Endothelial cell of umbilical vein (primary cell): Measurements from ENCODE around the gene LYZL1. TPM values are rescaled to one million over a fixed set of nuclear protein-coding genes. Genes with fewer than 3 reads are reported as not detected.

Experiments used
- BruUV-seq: library from RNA; stranded (reverse); fragments of 400-500 nt; replicated peaks from 2 replicates; lab custom pipeline; 2021; lab: Mats Ljungman, UMichigan
- CTCF ChIA-PET: fragments of 300-600, 350-600 bp; sonication (Branson Sonifier 250); formaldehyde crosslinking; loops from one replicate; lab custom pipeline; 2021; ENCODE audit warnings: antibody characterized with exemption, inconsistent platforms; lab: Charles Lee
- POLR2A ChIA-PET: fragments of 300-600, 350-600 bp; sonication (Branson Sonifier 250); formaldehyde crosslinking; loops from one replicate; lab custom pipeline; 2021; ENCODE audit warnings: antibody characterized with exemption, inconsistent platforms; lab: Charles Lee
- DNase-seq: peaks from one replicate; pipeline ENCODE4 v3.0.0-alpha.2; 2011; ENCODE audit warnings: low read depth, low spot score
- FAIRE-seq: peaks from 2 replicates; lab custom pipeline; 2011; peaks lifted over from hg19 to GRCh38; lab: Jason Lieb, UNC
- H2AFZ ChIP-seq: 2 replicates; pipeline ENCODE4 v1.6.0; 2012; ENCODE audit warnings: low read depth, low read length, control low read depth, inconsistent platforms
- H3K27ac ChIP-seq: 2 replicates; pipeline ENCODE4 v1.5.1; 2011; ENCODE audit warnings: low read depth, mild to moderate bottlenecking, control low read depth, low read length, moderate library complexity; ENCODE audit not compliant: insufficient read depth
- H3K27me3 ChIP-seq, 2 experiments: 2 replicates each; pipeline versions ENCODE4 v1.6.0 to v1.6.1; 2011; ENCODE audit warnings: low read length in 2 of 2, mixed read lengths in 1 of 2; ENCODE audit not compliant: control insufficient read depth in 2 of 2, insufficient read depth in 2 of 2
- H3K36me3 ChIP-seq, 2 experiments: 2 replicates in 1 of 2; 3 replicates in 1 of 2; pipeline ENCODE4 v1.5.1; 2011; ENCODE audit warnings: low read length in 2 of 2, mild to moderate bottlenecking in 1 of 2, moderate library complexity in 1 of 2; ENCODE audit not compliant: control insufficient read depth in 2 of 2, insufficient read depth in 2 of 2; ENCODE audit errors: extremely low read depth in 1 of 2
- H3K4me1 ChIP-seq: 3 replicates; pipeline ENCODE4 v1.5.1; 2011; ENCODE audit warnings: mild to moderate bottlenecking, low read length; ENCODE audit not compliant: control insufficient read depth, insufficient read depth; ENCODE audit errors: extremely low read depth
- H3K4me2 ChIP-seq: 2 replicates; pipeline ENCODE4 v1.6.1; 2011; ENCODE audit warnings: low read length, control low read depth, mixed read lengths; ENCODE audit not compliant: insufficient read depth
- H3K4me3 ChIP-seq, 3 experiments: fragments of 200-600 bp in 1 of 3; sonication (generic), shearing (Covaris generic) in 1 of 3; replicated peaks in 1 of 3; 2 replicates each; pipeline ENCODE4 v1.5.1; 2011 to 2016; ENCODE audit warnings: control low read depth in 3 of 3, low read length in 3 of 3, mild to moderate bottlenecking in 2 of 3, inconsistent platforms in 1 of 3, low read depth in 1 of 3, moderate library complexity in 1 of 3; ENCODE audit not compliant: insufficient read depth in 1 of 3
- H3K79me2 ChIP-seq: 2 replicates; pipeline ENCODE4 v1.6.0; 2012; ENCODE audit warnings: low read length, inconsistent platforms; ENCODE audit not compliant: control insufficient read depth, insufficient read depth
- H3K9ac ChIP-seq: replicated peaks from 2 replicates; pipeline ENCODE3; 2011; ENCODE audit warnings: low read length, control low read depth; ENCODE audit not compliant: insufficient read depth; ENCODE audit errors: extremely low read depth
- H3K9me1 ChIP-seq: replicated peaks from 3 replicates; pipeline ENCODE4 v1.6.0; 2011; ENCODE audit warnings: mild to moderate bottlenecking, low read length; ENCODE audit not compliant: control insufficient read depth, insufficient read depth; ENCODE audit errors: extremely low read depth
- H3K9me3 ChIP-seq: replicated peaks from 2 replicates; pipeline ENCODE4 v1.5.1; 2012; ENCODE audit warnings: low read length, inconsistent platforms; ENCODE audit not compliant: control insufficient read depth, insufficient read depth
- H4K20me1 ChIP-seq: replicated peaks from 2 replicates; pipeline ENCODE3; 2011; ENCODE audit warnings: mild to moderate bottlenecking, low read length; ENCODE audit not compliant: control insufficient read depth, insufficient read depth; ENCODE audit errors: extremely low read depth
- CTCF ChIP-seq, 2 donors: IDR thresholded peaks; 1 replicate in 1 of 2; 2 replicates in 1 of 2; pipeline ENCODE4 v1.5.1; 2011; ENCODE audit warnings: low read length in 2 of 2, mild to moderate bottlenecking in 2 of 2, moderate library complexity in 2 of 2, control low read depth in 1 of 2, inconsistent platforms in 1 of 2, low read depth in 1 of 2; ENCODE audit not compliant: insufficient read depth in 1 of 2; ENCODE audit errors: extremely low read depth in 1 of 2
- EZH2 ChIP-seq: IDR thresholded peaks from 2 replicates; pipeline ENCODE4 v1.6.1; 2012; ENCODE audit warnings: borderline replicate concordance, low read depth, mild to moderate bottlenecking, moderate library complexity, low read length, inconsistent platforms; ENCODE audit not compliant: severe bottlenecking
- GATA2 ChIP-seq: IDR thresholded peaks from 2 replicates; pipeline ENCODE4 v1.7.0; 2011; ENCODE audit warnings: low read depth, mild to moderate bottlenecking, moderate library complexity, mixed read lengths, low read length; ENCODE audit not compliant: insufficient read length, insufficient read depth
- JUN ChIP-seq: IDR thresholded peaks from 2 replicates; pipeline ENCODE4 v1.6.1; 2011; ENCODE audit warnings: borderline replicate concordance, low read depth; ENCODE audit not compliant: insufficient read length, insufficient read depth
- MAX ChIP-seq: IDR thresholded peaks from 2 replicates; pipeline ENCODE4 v1.6.1; 2011; ENCODE audit not compliant: insufficient read depth, insufficient read length
- MYC ChIP-seq: IDR thresholded peaks from one replicate; pipeline ENCODE4 v1.6.1; 2011; ENCODE audit warnings: mild to moderate bottlenecking, low read depth, low read length
- POLR2AphosphoS5 ChIP-seq: IDR thresholded peaks from 2 replicates; pipeline ENCODE4 v1.6.1; 2012; ENCODE audit warnings: low read depth, mild to moderate bottlenecking, control low read depth, low read length, moderate library complexity; ENCODE audit not compliant: insufficient read depth
- dilution Hi-C: fragments of 300-500 bp; cut with MboI; formaldehyde crosslinking; loops from one replicate; pipeline ENCODE4 v1.15.0; 2019; ENCODE audit warnings: low sequenced_read_pairs; ENCODE audit not compliant: extremely low pct_ligation_motif_present
- intact Hi-C: fragments of 100-400 bp; cut with micrococcal nuclease; formaldehyde crosslinking; loops from one replicate; pipeline ENCODE4 v1.10.0; 2022
- polyA plus RNA-seq, 4 experiments: library from polyadenylated mRNA; depleted of rRNA in 3 of 4; stranded (reverse) in 3 of 4; unstranded in 1 of 4; fragments of >200 nt; gene quantifications; 2 replicates each; pipeline versions ENCODE4 v1.2.1 to v1.2.3, GENCODE V29; 2011 to 2012; ENCODE audit warnings: missing spikeins in 1 of 4
- total RNA-seq: library from RNA; stranded (reverse); gene quantifications from 2 replicates; pipeline ENCODE4 v1.2.3, GENCODE V29; 2021

The LYZL1 gene
- total and polyA plus RNA-seq, 2 donors (not counting 3 experiments of a cell fraction or from before 2014, with no cell fraction given) = not detected

- no TSS peak for BruUV-seq
- no peak overlapping the region for H3K27ac ChIP-seq
- no peak overlapping the region for H3K4me3 ChIP-seq
- no peaks in the 10 kb centered on the region for H3K79me2 ChIP-seq
- ChIA-PET POLR2A (no interaction called here), CTCF (no interaction called here)
- dilution Hi-C loops = no loop called here
- no peaks in the 10 kb centered on the region for H4K20me1 ChIP-seq
- no peak overlapping the region for H3K9ac ChIP-seq
- DNase-seq (no peak), FAIRE-seq (no peak)
- H3K9me1 ChIP-seq = no peaks in the 10 kb centered on the region
- intact Hi-C loops = no loop called here
- no peak overlapping the region for H3K4me2 ChIP-seq
- no peaks in the 10 kb centered on the region for H3K4me1 ChIP-seq
- no peaks in the 10 kb centered on the region for H3K36me3 ChIP-seq
- no peaks in the 10 kb centered on the region for H3K27me3 ChIP-seq
- H2AFZ ChIP-seq = no peak overlapping the region
- no peaks in the 10 kb centered on the region for H3K9me3 ChIP-seq
- TF ChIP-seq GATA2 (no peak), CTCF (IDR thresholded peaks at IDR 0.05; ENCODE audit: extremely low read depth in 1 of 2, insufficient read depth in 1 of 2, low read depth in 1 of 2, low read length in 2 of 2) (no peak), JUN (no peak), MAX (no peak), POLR2AphosphoS5 (no peak), MYC (no peak), EZH2 (no peak)
Measured at GRCh38 chr10:29268011-29268410, 20.9 kb upstream of the LYZL1 start.
